ENCODE results near the gene PDLIM4.

DNA sequence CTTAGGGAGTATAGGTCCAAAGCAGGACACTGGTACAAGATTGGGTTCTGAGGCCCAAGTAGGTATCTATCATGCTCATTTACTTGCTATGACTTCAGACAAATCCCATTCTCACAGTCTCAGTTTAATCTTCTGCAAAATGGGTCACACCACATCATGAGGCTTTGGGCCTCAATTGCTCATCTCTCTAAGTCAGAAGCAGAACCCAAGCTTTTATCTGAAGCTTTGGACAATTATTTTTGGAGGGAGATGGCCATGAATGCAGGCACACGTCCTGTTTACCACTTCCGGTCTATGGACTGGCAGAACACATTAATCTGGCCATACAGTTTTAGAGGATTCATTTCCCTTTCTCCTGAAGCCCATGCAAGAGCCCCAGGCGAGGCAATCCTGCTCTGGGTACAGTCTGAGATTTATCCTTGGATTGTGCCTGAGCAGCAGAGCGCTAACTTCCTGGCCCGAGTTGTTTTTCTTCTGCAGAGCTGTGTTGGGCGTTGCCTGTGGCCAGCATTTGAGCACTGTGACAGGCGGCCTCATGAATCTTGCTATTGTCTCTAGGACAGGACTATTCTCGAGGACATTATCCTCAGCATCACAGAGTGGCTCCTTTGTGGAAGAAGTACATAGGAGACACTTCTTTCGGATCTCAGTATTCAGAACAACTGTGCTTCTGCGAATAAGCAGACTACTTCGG lies 52.8 kb downstream of the PDLIM4 start:
- TF ChIP-seq, protein P1, sequence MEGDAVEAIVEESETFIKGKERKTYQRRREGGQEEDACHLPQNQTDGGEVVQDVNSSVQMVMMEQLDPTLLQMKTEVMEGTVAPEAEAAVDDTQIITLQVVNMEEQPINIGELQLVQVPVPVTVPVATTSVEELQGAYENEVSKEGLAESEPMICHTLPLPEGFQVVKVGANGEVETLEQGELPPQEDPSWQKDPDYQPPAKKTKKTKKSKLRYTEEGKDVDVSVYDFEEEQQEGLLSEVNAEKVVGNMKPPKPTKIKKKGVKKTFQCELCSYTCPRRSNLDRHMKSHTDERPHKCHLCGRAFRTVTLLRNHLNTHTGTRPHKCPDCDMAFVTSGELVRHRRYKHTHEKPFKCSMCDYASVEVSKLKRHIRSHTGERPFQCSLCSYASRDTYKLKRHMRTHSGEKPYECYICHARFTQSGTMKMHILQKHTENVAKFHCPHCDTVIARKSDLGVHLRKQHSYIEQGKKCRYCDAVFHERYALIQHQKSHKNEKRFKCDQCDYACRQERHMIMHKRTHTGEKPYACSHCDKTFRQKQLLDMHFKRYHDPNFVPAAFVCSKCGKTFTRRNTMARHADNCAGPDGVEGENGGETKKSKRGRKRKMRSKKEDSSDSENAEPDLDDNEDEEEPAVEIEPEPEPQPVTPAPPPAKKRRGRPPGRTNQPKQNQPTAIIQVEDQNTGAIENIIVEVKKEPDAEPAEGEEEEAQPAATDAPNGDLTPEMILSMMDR (IDR thresholded peaks at IDR 0.05) = no peak
- TF ChIP-seq POLR2A (IDR thresholded peaks at IDR 0.05) = no peak
